T-cell (primary cell): Measurements from ENCODE around the gene PPP1CC. TPM values are rescaled to one million over a fixed set of nuclear protein-coding genes. Genes with fewer than 3 reads are reported as not detected.
"Not testable (repeated sequence)": the region's sequence is repeated elsewhere in the genome, so short reads cannot be mapped to it uniquely, and the experiment has no call there.

ENCODE experiments used
- ATAC-seq, 4 experiments: fragments of 200-7000 bp in 3 of 4; fragments of 150-1000 bp in 1 of 4; cut with Tn5 transposase; replicated peaks in 1 of 4; 1 replicate in 3 of 4; 2 replicates in 1 of 4; pipeline ENCODE4 v1.10.0; 2021; ENCODE audit warnings: moderate library complexity in 3 of 4, mild to moderate bottlenecking in 2 of 4, moderate number of reproducible peaks in 1 of 4
- CTCF ChIA-PET, 2 donors: fragments of 300-600 bp; sonication (Branson Sonifier 250); formaldehyde crosslinking; loops; one replicate each; lab custom pipeline; 2022; ENCODE audit warnings: antibody characterized with exemption in 2 of 2; lab: Charles Lee
- POLR2A ChIA-PET, 2 donors: fragments of 300-600 bp; sonication (Branson Sonifier 250); formaldehyde crosslinking; loops; one replicate each; lab custom pipeline; 2022; ENCODE audit warnings: antibody characterized with exemption in 2 of 2; lab: Charles Lee
- DNase-seq, 35 experiments: peaks; one replicate each; pipeline versions ENCODE4 v3.0.0 to v3.0.0-alpha.2; 2013 to 2023
- H3K27ac ChIP-seq: one replicate; pipeline ENCODE4 v1.5.1; 2013; ENCODE audit warnings: low read length
- H3K27me3 ChIP-seq, 2 experiments: replicated peaks in 1 of 2; 1 replicate in 1 of 2; 2 replicates in 1 of 2; pipeline versions ENCODE4 v1.6.1 to v1.7.0; 2013; ENCODE audit warnings: low read length in 1 of 2, mixed read lengths in 1 of 2; ENCODE audit not compliant: control insufficient read depth in 2 of 2, insufficient read depth in 2 of 2; ENCODE audit errors: extremely low read depth in 1 of 2
- H3K36me3 ChIP-seq, 2 donors: 1 replicate in 1 of 2; 2 replicates in 1 of 2; pipeline versions ENCODE4 v1.6.1 to v1.7.0; 2013; ENCODE audit warnings: low read length in 1 of 2; ENCODE audit not compliant: control insufficient read depth in 2 of 2, insufficient read depth in 1 of 2; ENCODE audit errors: extremely low read depth in 1 of 2
- H3K4me1 ChIP-seq, 2 experiments: 1 replicate in 1 of 2; 2 replicates in 1 of 2; pipeline versions ENCODE4 v1.6.1 to v1.7.0; 2013; ENCODE audit warnings: low read length in 2 of 2, mixed read lengths in 1 of 2; ENCODE audit not compliant: insufficient read depth in 2 of 2, control insufficient read depth in 1 of 2; ENCODE audit errors: extremely low read depth in 1 of 2
- H3K4me3 ChIP-seq, 2 donors: 1 replicate in 1 of 2; 2 replicates in 1 of 2; pipeline versions ENCODE4 v1.5.1 to v1.7.0; 2013; ENCODE audit warnings: mild to moderate bottlenecking in 2 of 2, low read length in 1 of 2, moderate library complexity in 1 of 2; ENCODE audit not compliant: control insufficient read depth in 1 of 2; ENCODE audit errors: extremely low read depth in 1 of 2
- H3K9me3 ChIP-seq: 2 replicates; pipeline ENCODE4 v1.7.0; 2013
- H3K27ac Mint-ChIP-seq, 2 donors: one replicate each; pipeline ENCODE4 v1.8.0; 2020 to 2021; ENCODE audit warnings: mild to moderate bottlenecking in 2 of 2, mixed read lengths in 2 of 2
- H3K27me3 Mint-ChIP-seq, 2 donors: one replicate each; pipeline ENCODE4 v1.8.0; 2021 to 2022; ENCODE audit warnings: mixed read lengths in 2 of 2
- H3K36me3 Mint-ChIP-seq: one replicate; pipeline ENCODE4 v1.8.0; 2021; ENCODE audit warnings: mixed read lengths
- H3K4me1 Mint-ChIP-seq, 3 donors: one replicate each; pipeline ENCODE4 v1.8.0; 2020 to 2022; ENCODE audit warnings: mixed read lengths in 3 of 3, mild to moderate bottlenecking in 1 of 3
- H3K4me3 Mint-ChIP-seq, 3 donors: one replicate each; pipeline ENCODE4 v1.8.0; 2020 to 2022; ENCODE audit warnings: mild to moderate bottlenecking in 3 of 3, mixed read lengths in 3 of 3, moderate library complexity in 3 of 3
- H3K9me3 Mint-ChIP-seq, 3 donors: one replicate each; pipeline ENCODE4 v1.8.0; 2020 to 2022; ENCODE audit warnings: mixed read lengths in 3 of 3
- WGBS: methylation state at CpG from one replicate; pipeline ENCODE4 v1.1.5; 2013; ENCODE audit warnings: missing lambda C conversion rate; ENCODE audit not compliant: insufficient coverage; 5-methylcytosine and 5-hydroxymethylcytosine counted together
- total RNA-seq, 35 experiments: library from RNA in 6 of 35; stranded (reverse) in 6 of 35; fragments of 120-200 nt in 1 of 35; gene quantifications; one replicate each; pipeline versions ENCODE4 v1.2.1 to v1.2.4 and lab custom pipeline; 2013 to 2026

The PPP1CC gene
- total RNA-seq, 5 donors from 2014 or later (not counting 1 experiment from before 2014, with no cell fraction given): 113 to 154 (median 134) TPM

DNA sequence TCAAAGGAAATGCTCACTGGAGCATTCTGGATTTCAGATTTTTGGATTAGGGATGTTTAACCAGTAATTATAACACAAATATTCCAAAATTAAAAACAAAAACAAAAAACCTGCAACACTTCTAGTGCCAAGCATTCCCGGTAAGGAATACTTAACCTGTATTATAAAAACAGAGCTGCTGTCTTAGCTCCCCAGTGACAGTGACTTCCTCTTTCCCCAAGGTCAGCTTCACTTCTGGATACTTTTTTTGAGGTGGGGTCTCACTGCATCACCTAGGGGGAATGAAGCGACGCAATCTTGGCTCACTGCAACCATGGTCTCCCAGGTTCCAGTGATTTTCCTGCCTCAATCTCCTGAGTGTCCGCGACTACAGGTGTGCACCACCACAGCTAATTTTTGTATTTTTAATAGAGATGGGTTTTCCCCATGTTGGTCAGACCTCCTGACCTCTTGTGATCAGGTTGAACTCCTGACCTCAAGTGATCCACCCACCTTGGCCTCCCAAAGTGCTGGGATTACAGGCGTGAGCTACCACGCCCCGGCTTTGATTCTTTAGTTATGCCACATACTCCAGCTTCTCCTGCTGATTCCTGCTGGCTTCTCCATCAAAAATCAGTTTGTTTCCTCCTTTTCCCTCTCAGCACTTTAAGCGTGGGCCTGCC is 15.9 kb downstream of the PPP1CC start:
- Histone ChIP-seq H3K4me1 (peaks cover 0 to 11% of the 10 kb centered on the region in 2 experiments), H3K27me3 (no peaks in the 10 kb centered on the region), H3K27ac (peak overlapping the region; percentile 13), H3K4me3 (no peak overlapping the region), H3K36me3 (peaks cover 12 to 83% of the 10 kb centered on the region in 2 donors), H3K9me3 (no peaks in the 10 kb centered on the region)
- Mint-ChIP-seq H3K4me3 (no peak overlapping the region), H3K27me3 (no peaks in the 10 kb centered on the region), H3K9me3 (no peaks in the 10 kb centered on the region), H3K4me1 (peaks cover 33 to 58% (median 51%) of the 10 kb centered on the region in 3 donors), H3K27ac (peak overlapping the region; percentile 82 to 88), H3K36me3 (peaks cover 60% of the 10 kb centered on the region)
- ChIA-PET POLR2A (no interaction called here), CTCF (interaction anchor here (0.5 to 1.0 kb wide), 5 partner anchors 10 to 1435 kb away, joined by 3 to 5 read pairs (median 3); no protein-coding TSS in a partner anchor)
- ATAC-seq: no peak
- WGBS: 87% methylated on average over 6 of the region's 9 CpGs
- DNase-seq: no peak

GRCh38 chr12:110726028-110726427 is 16.7 kb downstream of the PPP1CC start:
- no peak overlapping the region for H3K4me3 Mint-ChIP-seq
- H3K9me3 Mint-ChIP-seq: no peaks in the 10 kb centered on the region
- ChIA-PET CTCF (no interaction called here), POLR2A (no interaction called here)
- Histone ChIP-seq H3K4me1 (peaks cover 0 to 11% of the 10 kb centered on the region in 2 experiments), H3K36me3 (peaks cover 15 to 84% of the 10 kb centered on the region in 2 donors), H3K27ac (no peak overlapping the region), H3K4me3 (no peak overlapping the region), H3K27me3 (no peaks in the 10 kb centered on the region), H3K9me3 (no peaks in the 10 kb centered on the region)
- peaks cover 25 to 50% (median 44%) of the 10 kb centered on the region in 3 donors for H3K4me1 Mint-ChIP-seq
- no peak for DNase-seq
- ATAC-seq: no peak
- H3K27me3 Mint-ChIP-seq: no peaks in the 10 kb centered on the region
- no CpG with 5 or more reads among the region's 4 CpGs for WGBS
- peak overlapping the region; percentile 28 to 68 for H3K27ac Mint-ChIP-seq
- peaks cover 59% of the 10 kb centered on the region for H3K36me3 Mint-ChIP-seq

DNA sequence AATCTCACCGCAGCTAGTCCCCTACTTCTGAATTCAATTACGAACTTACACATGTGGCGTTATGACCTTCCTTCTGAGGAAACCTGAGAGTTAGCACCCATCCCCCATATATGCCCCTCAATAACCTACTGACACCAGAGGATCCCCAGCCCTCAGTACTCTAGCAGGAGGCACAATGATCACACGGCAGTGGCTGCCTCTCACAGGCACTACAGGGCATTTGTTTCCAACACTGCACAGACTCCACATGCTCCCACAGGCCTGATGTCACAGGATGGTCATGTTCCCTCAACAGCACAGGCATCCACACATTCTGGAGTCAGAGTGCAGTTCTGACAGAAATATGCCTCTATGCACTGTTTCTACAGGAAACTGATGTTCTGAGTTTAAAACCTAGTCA is 17.4 kb downstream of the PPP1CC start:
- CTCF ChIA-PET: no interaction called here
- peaks cover 59% of the 10 kb centered on the region for H3K36me3 Mint-ChIP-seq

GRCh38 chr12:110722892-110723291 is 19.8 kb downstream of the PPP1CC start:
- POLR2A ChIA-PET: interaction anchor here in 1 of 2 donors (0.6 kb wide), 1 partner anchor 14 kb away, joined by 3 read pairs; no protein-coding TSS in a partner anchor
- H3K27me3 Mint-ChIP-seq, H3K9me3 Mint-ChIP-seq, ATAC-seq, H3K4me3 ChIP-seq, H3K4me3 Mint-ChIP-seq, H3K27ac ChIP-seq, H3K9me3 ChIP-seq, H3K27ac Mint-ChIP-seq, DNase-seq, H3K4me1 ChIP-seq, H3K27me3 ChIP-seq: not testable (repeated sequence)
- WGBS: no CpG with 5 or more reads among the region's 3 CpGs
- CTCF ChIA-PET: interaction anchor here in 1 of 2 donors (0.7 to 1.2 kb wide), 3 partner anchors 8 to 118 kb away, joined by 3 to 4 read pairs (median 3); no protein-coding TSS in a partner anchor
- H3K4me1 Mint-ChIP-seq: peaks cover 20 to 31% (median 25%) of the 10 kb centered on the region in 3 donors
- peaks cover 15 to 89% of the 10 kb centered on the region in 2 donors for H3K36me3 ChIP-seq
- peaks cover 69% of the 10 kb centered on the region for H3K36me3 Mint-ChIP-seq

More for the DNA sequence above, 17.4 kb downstream of the PPP1CC start:
- no peak overlapping the region for H3K27ac ChIP-seq
- POLR2A ChIA-PET: no interaction called here
- H3K4me3 Mint-ChIP-seq: no peak overlapping the region
- no peaks in the 10 kb centered on the region for H3K9me3 Mint-ChIP-seq
- H3K27me3 Mint-ChIP-seq: no peaks in the 10 kb centered on the region
- H3K36me3 ChIP-seq: peaks cover 15 to 85% of the 10 kb centered on the region in 2 donors
- H3K9me3 ChIP-seq: no peaks in the 10 kb centered on the region
- H3K4me1 ChIP-seq: peaks cover 0 to 11% of the 10 kb centered on the region in 2 experiments
- DNase-seq (no peak), ATAC-seq (no peak)
- 88% methylated on average over 4 of the region's 4 CpGs for WGBS
- peaks cover 21 to 43% (median 38%) of the 10 kb centered on the region in 3 donors for H3K4me1 Mint-ChIP-seq
- H3K27me3 ChIP-seq: no peaks in the 10 kb centered on the region
- H3K27ac Mint-ChIP-seq: peak overlapping the region; percentile 1 to 17
- no peak overlapping the region for H3K4me3 ChIP-seq

GRCh38 chr12:110721570-110721969 is 21.1 kb downstream of the PPP1CC start:
- POLR2A ChIA-PET: no interaction called here
- H3K27ac Mint-ChIP-seq: no peak overlapping the region
- H3K4me1 ChIP-seq: no peaks in the 10 kb centered on the region

GRCh38 chr12:110720516-110720915 is 22.2 kb downstream of the PPP1CC start:
- Histone ChIP-seq H3K4me3 (no peak overlapping the region), H3K27ac (no peak overlapping the region), H3K36me3 (peaks cover 10 to 81% of the 10 kb centered on the region in 2 donors), H3K9me3 (no peaks in the 10 kb centered on the region), H3K27me3 (no peaks in the 10 kb centered on the region), H3K4me1 (no peaks in the 10 kb centered on the region)
- H3K36me3 Mint-ChIP-seq: peaks cover 69% of the 10 kb centered on the region
- H3K9me3 Mint-ChIP-seq: no peaks in the 10 kb centered on the region
- no peak for ATAC-seq
- peaks cover 4 to 16% (median 7%) of the 10 kb centered on the region in 3 donors for H3K4me1 Mint-ChIP-seq
- H3K4me3 Mint-ChIP-seq: no peak overlapping the region
- POLR2A ChIA-PET: interaction anchor here in 1 of 2 donors (0.6 kb wide), 2 partner anchors 11 to 13 kb away, joined by 3 to 4 read pairs; no protein-coding TSS in a partner anchor
- DNase-seq: no peak
- no peaks in the 10 kb centered on the region for H3K27me3 Mint-ChIP-seq
- H3K27ac Mint-ChIP-seq: no peak overlapping the region
- CTCF ChIA-PET: interaction anchor here in 1 of 2 donors (1.2 kb wide), 1 partner anchor 21 kb away, joined by 4 read pairs; no protein-coding TSS in a partner anchor

More at GRCh38 chr12:110721570-110721969, 21.1 kb downstream of the PPP1CC start:
- no peak for DNase-seq
- Histone ChIP-seq H3K27me3 (no peaks in the 10 kb centered on the region), H3K9me3 (no peaks in the 10 kb centered on the region), H3K27ac (no peak overlapping the region), H3K4me3 (no peak overlapping the region), H3K36me3 (peaks cover 15 to 89% of the 10 kb centered on the region in 2 donors)
- no peaks in the 10 kb centered on the region for H3K9me3 Mint-ChIP-seq
- H3K4me1 Mint-ChIP-seq: peaks cover 9 to 22% (median 13%) of the 10 kb centered on the region in 3 donors
- H3K36me3 Mint-ChIP-seq: peaks cover 76% of the 10 kb centered on the region
- CTCF ChIA-PET: no interaction called here
- H3K27me3 Mint-ChIP-seq: no peaks in the 10 kb centered on the region
- H3K4me3 Mint-ChIP-seq: no peak overlapping the region
- no peak for ATAC-seq
